Peyer's patch (tissue), 4 donors: ENCODE results near the gene GALNT13.

Experiments used
- CTCF ChIP-seq, 6 experiments: fragments of 450-650 bp in 4 of 6; fragments of 200-600 bp in 2 of 6; sonication (generic) in 1 of 6; IDR thresholded peaks; one replicate each; pipeline ENCODE4 v1.5.1; 2017 to 2019; ENCODE audit warnings: antibody characterized with exemption in 6 of 6, mild to moderate bottlenecking in 3 of 6, moderate library complexity in 1 of 6
- POLR2A ChIP-seq, 2 donors: fragments of 450-650 bp; IDR thresholded peaks; one replicate each; pipeline ENCODE4 v1.5.1; 2017; ENCODE audit warnings: antibody characterized with exemption in 2 of 2, mild to moderate bottlenecking in 2 of 2, moderate library complexity in 2 of 2

GRCh38 chr2:154447727-154448418 is 576.2 kb downstream of the GALNT13 start:
- TF ChIP-seq CTCF (IDR thresholded peaks at IDR 0.05) (no peak), POLR2A (IDR thresholded peaks at IDR 0.05) (no peak)
